Fibroblast of villous mesenchyme (primary cell): ENCODE data around the gene MRPL30. TPM values are rescaled to one million over a fixed set of nuclear protein-coding genes. Genes with fewer than 3 reads are reported as not detected.
A peak's percentile ranks its signal among the peaks of the same experiment; 100 is the strongest.
"Not testable (repeated sequence)": the region's sequence is repeated elsewhere in the genome, so short reads cannot be mapped to it uniquely, and the experiment has no call there.

Experiments used
- DNase-seq: peaks from one replicate; pipeline ENCODE4 v3.0.0-alpha.2; 2010; ENCODE audit warnings: low read depth
- H3K4me3 ChIP-seq: 2 replicates; pipeline ENCODE4 v1.5.1; 2011; ENCODE audit warnings: low read depth, mild to moderate bottlenecking, low read length
- total RNA-seq: library from RNA; depleted of rRNA; stranded (reverse); fragments of >200 nt; gene quantifications from 2 replicates; pipeline ENCODE4 v1.2.3, GENCODE V29; 2012
- TF ChIP-seq, protein P1 (sequence below): IDR thresholded peaks from 2 replicates; pipeline ENCODE4 v1.5.1; 2012; ENCODE audit warnings: low read depth, mild to moderate bottlenecking, low read length; ENCODE audit not compliant: insufficient read depth

Gene MRPL30
- total RNA-seq: 31.2 and 40.6 TPM in 2 replicates

DNA sequence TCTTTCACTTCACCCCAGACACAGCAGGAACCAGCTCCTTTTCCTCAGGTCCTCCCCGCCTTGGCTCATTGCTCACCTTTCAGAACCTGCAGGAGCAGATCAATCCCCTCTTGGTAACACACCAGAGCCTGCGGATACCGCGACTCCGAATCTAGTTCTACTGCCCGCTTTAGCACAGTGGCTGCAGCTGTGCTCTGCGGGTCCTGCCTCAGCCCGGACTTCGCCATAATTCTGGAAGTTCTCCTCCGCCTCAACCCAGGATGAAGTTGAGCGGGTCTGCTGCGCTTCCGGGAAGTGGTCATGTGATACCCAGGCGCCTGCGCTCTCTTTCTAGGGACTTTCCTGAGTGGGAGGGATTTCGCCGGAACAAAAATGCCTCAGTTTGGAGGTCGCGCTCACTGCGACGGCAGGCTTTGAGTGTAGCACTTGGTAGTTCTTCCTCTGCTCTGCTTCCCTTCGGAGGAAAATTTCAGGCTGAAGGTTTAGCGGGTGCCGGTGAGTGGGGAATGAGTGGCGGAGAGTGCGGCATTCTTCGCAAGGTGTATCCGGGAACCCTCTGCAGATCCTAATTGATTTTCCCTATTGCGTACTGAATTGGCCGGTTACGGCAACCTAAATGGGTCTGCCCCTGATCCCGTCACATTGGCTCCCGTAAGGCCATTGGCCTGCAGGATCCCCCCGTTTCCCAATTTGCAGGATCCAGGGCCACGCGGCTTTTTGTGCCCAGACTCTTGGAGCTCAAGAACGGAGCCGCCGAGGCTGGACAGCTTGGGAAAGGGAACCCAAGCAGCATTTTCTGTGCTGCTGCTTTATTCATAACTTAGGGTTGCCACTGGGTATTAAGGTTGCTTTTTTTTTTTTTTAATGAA, at the start of gene MRPL30, which contains the start of gene MITD1:
Gene MRPL30 (plus strand): TSS at position 430 of the 869 bp plus-strand sequence. CDS start 5,020 bp downstream, outside the sequence.
Gene MITD1 (minus strand): TSS at position 304 of the 869 bp plus-strand sequence. CDS start 77 bp downstream, at position 227.
- TF ChIP-seq, protein P1, sequence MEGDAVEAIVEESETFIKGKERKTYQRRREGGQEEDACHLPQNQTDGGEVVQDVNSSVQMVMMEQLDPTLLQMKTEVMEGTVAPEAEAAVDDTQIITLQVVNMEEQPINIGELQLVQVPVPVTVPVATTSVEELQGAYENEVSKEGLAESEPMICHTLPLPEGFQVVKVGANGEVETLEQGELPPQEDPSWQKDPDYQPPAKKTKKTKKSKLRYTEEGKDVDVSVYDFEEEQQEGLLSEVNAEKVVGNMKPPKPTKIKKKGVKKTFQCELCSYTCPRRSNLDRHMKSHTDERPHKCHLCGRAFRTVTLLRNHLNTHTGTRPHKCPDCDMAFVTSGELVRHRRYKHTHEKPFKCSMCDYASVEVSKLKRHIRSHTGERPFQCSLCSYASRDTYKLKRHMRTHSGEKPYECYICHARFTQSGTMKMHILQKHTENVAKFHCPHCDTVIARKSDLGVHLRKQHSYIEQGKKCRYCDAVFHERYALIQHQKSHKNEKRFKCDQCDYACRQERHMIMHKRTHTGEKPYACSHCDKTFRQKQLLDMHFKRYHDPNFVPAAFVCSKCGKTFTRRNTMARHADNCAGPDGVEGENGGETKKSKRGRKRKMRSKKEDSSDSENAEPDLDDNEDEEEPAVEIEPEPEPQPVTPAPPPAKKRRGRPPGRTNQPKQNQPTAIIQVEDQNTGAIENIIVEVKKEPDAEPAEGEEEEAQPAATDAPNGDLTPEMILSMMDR: no peak
- H3K4me3 ChIP-seq: peak within 1 kb of the TSS; percentile 100
- peak; percentile 97 for DNase-seq

DNA sequence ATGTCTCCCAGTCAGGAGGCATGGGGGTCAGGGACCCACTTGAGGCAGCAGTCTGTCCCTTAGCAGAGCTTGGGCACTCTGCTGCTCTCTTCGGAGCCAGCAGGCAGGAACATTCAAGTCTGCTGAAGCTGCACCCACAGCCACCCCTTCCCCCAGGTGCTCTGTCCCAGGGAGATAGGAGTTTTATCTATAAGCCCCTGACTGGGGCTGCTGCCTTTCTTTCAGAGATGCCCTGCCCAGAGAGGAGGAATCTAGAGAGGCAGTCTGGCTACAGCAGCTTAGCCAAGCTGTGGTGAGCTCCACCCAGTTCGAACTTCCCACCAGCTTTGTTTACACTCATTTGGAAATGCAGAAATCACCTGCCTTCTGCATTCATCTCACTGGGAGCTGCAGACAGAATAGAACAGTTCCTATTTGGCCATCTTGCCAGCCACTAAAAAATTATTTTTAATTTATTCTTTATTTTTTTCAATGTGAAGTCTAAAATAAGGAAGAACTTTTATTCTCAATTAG, 45.9 kb upstream of the MRPL30 start:
- not testable (repeated sequence) for H3K4me3 ChIP-seq, DNase-seq

DNA sequence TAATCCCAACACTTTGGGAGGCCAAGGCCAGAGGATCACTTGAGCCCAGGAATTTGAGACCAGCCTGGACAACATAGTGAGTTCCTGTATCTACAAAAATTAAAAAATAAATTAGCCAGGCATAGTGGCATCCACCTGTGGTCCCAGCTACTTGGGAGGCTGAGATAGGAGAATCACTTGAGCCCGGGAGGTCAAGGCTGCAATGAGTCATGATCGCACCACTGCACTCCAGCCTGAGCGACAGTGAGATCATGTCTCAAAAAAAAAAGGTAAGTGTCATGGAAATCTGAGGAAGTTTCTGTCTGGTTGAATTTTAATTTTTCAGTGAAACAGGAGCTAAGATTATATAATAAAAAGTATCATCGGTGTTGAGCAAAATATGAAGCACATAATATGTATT, 42.0 kb upstream of the MRPL30 start:
- H3K4me3 ChIP-seq: no peak overlapping the region
- TF ChIP-seq, protein P1: no peak
- DNase-seq: no peak

DNA sequence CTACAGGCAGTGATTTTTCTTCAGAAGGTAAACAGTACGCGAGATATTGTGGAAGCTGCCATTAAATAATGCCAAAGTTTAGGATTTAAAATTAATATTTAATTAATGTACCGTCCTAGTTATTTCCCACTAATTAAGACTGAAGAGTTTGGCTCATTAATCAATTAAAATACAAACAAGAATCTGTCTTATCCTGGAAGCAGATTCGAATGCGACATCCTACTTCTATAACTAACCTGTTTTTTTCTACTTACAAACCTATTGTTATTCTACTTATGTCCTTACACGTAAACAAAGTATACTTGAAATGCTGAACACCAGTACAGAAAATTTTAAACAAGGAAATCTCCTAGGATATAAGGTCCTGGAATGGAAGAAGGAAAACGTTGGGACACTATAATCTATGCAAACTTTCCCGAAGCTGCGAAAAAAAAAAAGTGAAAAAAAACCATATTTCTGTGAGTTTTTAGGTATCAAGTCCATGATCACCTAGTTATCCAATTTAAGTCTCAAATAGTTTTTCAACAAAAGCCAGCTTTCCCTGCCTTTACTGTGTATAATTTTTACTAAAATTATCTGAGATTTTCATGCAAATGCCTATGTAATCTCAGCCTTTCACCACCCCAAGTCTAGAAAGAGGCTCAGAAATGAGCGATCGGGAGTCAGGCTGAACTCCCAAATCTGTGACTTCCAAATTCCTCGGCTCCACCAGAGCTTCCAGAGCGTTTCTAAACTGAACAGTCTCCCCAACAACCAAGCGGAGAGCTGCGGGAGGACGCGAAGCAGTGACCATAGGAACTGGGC, 40.7 kb upstream of the MRPL30 start:
- DNase-seq: no peak
- peak overlapping the region; percentile 90 for H3K4me3 ChIP-seq
- TF ChIP-seq, protein P1: no peak

DNA sequence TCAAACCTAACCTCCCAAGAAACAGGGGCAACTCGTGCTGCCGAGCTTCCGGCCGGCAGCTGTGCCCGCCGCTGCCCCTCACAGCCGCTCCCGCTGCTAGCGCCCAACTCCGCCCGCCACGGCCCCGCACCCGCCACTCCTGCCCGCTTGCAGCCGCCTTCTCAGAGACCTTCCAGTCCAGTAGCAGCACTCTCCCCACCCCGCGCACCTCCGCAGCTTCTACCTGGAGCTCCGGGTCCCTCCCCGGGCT, 40.2 kb upstream of the MRPL30 start:
- DNase-seq: no peak

DNA sequence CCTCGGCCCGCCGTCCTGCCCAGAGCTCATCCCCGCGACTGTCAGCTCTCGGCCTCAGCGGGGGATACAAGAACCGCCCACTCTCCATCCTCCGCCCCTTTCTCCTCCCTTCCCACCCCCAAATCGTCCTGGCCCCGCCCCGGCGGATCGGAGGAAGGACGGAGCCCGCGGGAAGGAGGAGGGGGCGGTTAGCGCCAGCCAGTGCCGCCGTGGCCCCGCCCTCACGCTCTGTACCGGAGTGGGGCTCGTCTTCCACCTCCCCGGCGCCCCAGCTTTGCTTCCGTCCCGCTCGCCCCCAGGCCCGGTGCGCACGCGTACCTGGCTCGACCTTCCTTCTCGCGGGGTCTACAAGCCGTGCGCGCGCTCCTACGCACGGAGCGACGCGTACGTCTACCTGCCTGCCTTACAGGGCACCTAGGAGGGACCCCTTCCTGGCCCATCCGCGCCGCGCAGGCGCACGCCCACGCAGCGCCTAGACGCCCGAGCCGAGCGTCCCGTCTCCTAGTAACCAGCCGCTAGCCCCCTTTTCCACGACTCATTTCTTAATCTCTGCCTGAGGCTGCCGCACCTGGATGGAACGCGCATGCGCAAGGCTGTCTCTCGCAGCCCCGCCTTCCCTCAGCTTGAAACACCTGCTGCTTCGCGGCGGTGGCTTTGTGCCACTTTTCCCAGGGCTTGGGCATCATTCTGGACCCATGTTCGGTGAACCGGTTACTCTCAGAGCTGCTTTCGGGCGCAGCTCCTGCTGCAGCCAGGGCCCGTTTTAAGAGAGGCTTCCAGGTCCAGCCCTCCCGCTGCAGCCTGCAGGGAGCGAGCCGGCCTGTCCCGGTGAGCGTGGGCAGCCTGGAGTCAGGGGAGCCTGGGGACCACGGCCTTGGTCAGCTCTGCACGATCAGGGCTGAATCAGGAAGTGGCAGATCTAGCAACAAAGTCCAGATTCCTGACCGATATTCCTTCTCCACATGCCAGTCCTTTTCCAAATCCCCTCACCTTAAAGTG, 39.6 kb upstream of the MRPL30 start, which contains the start of gene C2orf15:
Gene C2orf15 (plus strand): TSS at position 598 of the 999 bp plus-strand sequence. CDS start 8,852 bp downstream, outside the sequence.
- TF ChIP-seq, protein P1: no peak
- peak within 1 kb of the TSS; percentile 90 for H3K4me3 ChIP-seq
- peak; percentile 77 for DNase-seq

More for the DNA sequence above, 40.2 kb upstream of the MRPL30 start:
- TF ChIP-seq, protein P1: no peak
- peak overlapping the region; percentile 90 for H3K4me3 ChIP-seq
